Fibroblast of upper back skin (primary cell): ENCODE data around the gene ITPRID2.

ENCODE experiments used
- DNase-seq: peaks from one replicate; pipeline ENCODE4 v3.0.0-alpha.2; 2013

The ITPRID2 gene

DNA sequence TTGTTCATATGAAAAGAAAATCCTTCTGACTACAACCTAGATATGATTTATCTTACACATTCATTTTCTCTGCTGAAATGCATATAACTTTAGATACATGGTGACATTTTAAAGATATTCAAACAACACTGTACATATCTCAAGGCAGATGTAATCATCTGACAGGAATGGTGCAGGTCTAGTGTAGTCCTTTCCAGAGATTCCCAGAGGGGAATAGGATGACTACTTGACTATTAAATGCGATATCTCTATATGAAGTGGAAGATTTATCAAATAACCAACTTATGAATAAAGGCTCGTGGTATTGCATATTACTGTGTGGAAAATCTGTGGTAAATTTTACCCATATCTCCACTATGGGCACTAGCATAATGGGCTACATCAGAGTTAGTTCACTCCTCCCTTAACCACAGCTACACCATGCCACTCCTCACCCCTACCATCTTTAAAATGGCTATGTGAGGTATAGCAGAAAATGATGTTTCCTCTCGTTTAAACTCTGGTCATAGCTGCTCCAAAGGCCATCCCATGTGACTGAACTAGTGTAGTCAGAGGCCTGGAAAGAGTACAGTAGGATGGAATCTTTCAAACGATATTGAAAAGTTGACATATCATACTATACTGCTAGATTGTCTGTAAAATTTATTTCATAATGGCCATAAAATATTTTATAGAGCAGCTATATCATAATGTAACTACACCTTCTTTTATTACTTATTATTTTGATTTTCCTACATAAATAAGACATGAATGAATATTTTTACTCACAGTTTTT is 9.1 kb upstream of the ITPRID2 start:
- DNase-seq = peak; percentile 53

DNA sequence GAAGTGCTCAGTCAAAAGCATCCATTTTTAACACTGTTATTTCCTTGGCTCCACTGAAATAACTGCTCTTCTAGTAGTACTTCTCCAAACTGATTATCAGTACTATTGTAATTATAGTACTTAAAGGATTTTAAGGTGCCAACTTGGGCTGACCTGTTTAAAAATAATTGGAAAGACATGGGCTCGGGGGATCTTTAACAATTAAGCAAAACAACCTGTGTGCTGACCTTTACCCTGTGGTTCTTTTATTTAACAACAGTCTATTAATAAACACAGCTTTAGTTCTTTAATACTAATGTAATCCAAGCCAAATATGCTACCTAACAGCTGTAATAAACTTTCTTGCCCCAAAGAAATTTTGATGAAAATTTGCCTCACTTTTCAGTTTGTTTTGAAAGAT is 6.9 kb upstream of the ITPRID2 start:
- DNase-seq = no peak

- DNase-seq = no peak
Observed at GRCh38 chr2:181885096-181885495, 6.4 kb upstream of the ITPRID2 start.

DNA sequence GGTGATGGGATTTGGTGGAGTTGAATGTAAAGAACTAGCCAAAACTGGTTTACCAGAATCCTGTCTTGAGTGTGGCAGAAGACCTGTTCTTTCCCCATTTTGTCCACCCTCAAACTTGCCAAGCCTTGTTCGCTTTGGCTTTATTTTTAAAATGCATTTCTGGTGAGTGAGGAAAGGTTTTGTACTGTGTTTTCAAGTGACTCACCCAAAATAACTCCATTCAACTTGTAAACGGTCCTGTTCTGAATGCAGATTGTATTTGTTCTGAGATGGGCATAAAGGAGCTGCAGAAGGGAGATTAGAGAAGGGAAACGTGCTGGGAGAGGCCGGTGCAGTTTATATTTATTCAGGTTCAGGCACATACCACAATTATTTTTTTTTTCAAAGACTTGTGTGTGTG is 5.3 kb upstream of the ITPRID2 start:
- DNase-seq = no peak

DNA sequence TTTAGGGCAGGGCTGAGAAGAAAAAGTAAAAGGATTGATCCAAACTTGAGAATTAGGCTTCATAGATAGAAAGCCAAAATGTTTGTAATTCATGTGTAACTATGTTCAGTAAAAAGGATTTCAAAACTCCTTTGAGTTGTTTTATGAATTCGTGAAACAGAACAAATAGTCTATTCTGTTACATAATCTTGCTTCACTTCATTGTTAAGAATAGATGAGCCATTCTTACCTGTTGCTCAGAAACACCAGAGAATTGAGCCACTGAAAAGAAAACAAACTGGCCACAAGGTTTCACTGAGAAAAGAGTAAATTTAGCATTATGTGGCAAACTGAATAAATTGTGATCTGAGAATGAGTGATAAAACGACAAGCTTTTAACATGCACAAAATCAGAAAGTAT is 4.5 kb upstream of the ITPRID2 start:
- DNase-seq = no peak

- DNase-seq = no peak
Observed at GRCh38 chr2:181889776-181890175, 1.8 kb upstream of the ITPRID2 start.

GRCh38 chr2:181890271-181890670 is 1.3 kb upstream of the ITPRID2 start:
- DNase-seq = no peak

DNA sequence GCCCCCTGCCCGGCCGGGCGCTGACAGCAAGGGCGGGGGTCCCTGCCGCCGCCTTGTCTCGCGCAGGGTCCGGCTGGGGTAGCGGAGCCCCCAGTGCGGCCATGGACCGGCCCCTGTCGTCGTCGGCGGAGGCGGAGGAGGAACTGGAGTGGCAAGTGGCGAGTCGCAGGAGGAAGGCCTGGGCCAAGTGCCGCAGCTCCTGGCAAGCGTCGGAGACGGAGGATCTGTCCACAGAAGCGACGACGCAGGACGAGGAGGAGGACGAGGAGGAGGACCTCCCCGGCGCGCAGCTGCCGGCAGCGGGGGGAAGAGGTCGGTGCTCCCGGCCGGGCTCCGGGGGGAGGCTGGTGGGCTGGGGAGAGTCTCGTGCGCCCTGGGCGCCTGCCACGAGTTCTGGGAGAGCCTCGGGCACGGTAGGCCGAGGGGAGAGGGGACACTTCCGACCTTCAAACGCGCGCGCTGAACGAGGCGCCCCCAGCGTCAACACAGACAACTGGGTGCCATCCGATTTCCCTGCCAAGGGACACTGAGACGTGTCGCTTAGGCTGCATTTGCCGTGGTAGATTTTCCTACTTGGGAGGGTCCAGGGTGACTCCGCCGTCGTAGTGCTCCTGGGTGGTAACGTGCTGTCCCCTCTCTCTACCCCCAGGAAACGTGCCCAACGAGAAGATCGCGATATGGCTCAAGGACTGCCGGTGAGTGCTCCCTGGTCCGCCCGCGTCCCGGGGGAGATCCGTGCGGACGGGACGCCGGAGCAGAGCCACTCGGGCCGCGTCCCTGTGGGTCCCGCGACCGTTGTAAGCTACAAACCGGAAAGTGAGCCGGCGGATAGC is 652 bp downstream of the ITPRID2 start:
- DNase-seq = peak; percentile 48

- peak; percentile 43 for DNase-seq
Observed at GRCh38 chr2:181892799-181893435, 1.4 kb downstream of the ITPRID2 start.

DNA sequence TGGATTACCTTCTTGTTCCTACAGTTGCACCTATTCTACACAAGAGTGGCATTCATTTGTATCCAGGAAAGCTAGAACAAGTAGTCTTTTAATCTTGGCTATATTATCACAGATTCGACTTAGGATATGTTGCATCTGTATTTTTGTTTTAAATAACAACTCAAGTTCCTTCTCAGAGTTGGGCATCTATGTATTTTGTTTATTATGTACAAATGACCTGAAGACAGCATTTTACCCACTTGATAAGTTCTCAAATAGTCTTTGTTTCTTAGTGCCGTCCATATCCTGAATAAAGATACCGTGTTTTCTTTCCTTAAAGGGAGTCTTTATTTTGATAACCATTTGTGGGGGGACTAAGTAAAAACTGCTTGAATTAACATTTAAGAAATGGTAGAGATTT is 2.9 kb downstream of the ITPRID2 start:
- DNase-seq = no peak

GRCh38 chr2:181895818-181896217 is 4.3 kb downstream of the ITPRID2 start:
- no peak for DNase-seq

DNA sequence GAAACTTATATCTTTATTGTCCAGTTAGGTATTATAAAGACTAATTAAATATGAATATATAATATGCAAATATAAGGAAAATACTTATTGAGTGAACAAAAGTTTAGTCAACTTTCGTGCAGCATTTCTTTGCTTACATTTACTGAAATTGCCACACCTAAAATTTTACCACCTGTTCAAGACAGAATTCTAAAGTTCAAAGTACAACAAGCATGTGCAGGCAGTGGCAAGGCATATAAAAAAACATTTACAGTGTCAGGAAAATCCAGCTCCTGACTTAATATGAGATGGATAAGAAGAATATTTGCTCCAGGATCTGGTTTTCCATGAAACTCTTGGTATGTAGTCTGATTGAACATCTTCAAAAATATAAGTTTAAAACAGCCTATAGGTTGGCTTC is 4.8 kb downstream of the ITPRID2 start:
- no peak for DNase-seq

GRCh38 chr2:181900007-181900651 is 8.6 kb downstream of the ITPRID2 start:
- no peak for DNase-seq

- no peak for DNase-seq
Observed at GRCh38 chr2:181902625-181903024, 11.1 kb downstream of the ITPRID2 start.

DNA sequence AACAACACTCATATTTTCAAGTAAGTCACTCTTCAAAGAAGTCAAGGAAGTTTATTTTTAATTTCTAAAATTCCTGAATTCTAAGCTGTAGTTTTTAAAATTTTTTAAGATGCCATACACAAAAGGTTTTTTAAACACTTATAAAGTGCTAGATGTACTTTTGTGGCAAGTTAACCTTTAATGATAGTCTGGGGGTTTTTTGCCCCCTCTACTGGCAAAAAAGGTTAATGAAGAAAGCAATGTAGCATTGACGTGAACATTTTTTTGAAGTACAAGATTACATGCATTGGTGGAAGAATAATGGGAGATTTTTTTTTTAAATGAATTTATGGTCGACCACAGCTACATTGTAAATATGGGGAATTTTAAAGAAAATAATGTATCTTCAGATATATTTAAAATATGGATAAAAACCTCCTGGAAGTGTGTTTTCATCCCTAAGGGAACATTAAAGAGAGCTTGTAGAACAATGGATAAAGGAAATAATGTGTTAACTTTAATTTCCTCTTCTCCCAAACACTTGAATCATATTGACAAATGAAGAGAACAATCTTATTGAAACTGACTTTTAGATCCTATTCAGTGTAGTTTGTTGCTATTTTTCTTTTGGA is 12.6 kb downstream of the ITPRID2 start:
- peak; percentile 44 for DNase-seq

DNA sequence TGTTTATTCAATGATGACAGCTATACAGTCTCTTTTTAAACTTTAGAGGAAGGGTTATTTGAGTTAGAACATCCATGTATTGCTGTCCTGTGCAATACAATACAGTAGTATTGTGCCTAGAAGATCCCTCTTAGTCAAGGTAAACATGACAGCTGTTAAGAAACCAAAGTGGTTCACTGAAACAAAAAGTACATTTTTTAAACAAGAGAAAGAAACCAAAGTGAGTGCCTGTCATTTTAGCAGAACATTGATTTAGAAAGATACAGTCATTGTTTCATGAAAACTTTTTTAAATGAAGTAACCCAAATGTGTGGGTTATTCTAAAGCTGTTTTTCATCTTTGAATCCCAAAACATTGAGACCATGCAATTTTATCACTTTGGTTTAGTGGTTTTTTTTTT is 15.5 kb downstream of the ITPRID2 start:
- no peak for DNase-seq

- no peak for DNase-seq
Observed at GRCh38 chr2:181907635-181908034, 16.1 kb downstream of the ITPRID2 start.

- DNase-seq = no peak
Observed at GRCh38 chr2:181910028-181910831, 18.7 kb downstream of the ITPRID2 start.

GRCh38 chr2:181911830-181912229 is 20.3 kb downstream of the ITPRID2 start:
- DNase-seq = no peak

GRCh38 chr2:181915102-181915501 is 23.6 kb downstream of the ITPRID2 start:
- no peak for DNase-seq

DNA sequence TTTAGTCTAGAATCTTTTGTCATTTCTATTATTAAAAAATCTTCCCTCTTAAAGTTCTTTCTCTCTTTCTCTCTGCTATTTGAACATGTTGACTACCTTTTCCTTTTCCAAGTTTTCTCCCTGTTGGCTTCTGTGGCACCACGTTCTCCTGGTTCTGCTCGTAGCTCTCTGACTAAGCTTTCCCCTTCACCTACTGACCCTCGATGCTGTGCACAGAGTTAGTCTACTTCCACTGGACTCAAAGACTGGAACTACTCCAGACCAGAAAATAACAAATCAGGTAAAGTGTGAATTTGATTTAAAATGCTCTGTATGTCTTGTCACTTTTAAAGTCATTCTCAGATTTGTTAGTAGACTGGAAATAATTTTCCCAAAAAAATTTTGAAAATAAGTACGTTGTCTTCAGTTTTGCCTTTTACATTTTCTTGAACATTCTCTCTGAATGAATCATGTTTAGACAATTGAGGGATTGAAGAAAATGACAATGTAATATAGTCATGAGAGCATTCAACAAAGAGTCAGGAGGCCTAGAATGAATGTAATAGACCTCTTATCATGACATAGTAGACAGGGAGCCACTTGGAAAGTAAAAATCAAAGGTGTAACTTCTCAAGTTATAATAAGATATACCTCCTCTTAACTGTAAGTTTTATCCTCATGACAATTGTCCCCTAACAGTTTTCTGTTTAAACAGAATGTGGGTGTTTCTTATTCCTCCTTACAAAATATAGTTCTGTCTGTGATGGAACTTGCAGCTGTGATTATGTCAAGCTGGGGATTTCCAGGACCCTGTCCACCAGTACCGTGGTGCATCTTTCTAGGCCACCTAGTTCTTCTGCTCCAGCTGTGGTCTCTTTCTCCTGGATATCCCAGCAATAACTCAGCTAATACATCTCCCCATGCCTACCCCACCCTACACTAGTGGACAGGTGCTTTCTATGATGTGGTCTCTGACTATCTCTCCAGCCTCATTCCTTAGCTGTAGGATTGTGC is 25.5 kb downstream of the ITPRID2 start:
- DNase-seq = peak; percentile 36
